ENCODE results near the gene MEGF11. TPM values are rescaled to one million over a fixed set of nuclear protein-coding genes. Genes with fewer than 3 reads are reported as not detected.

The MEGF11 gene
- polyA plus RNA-seq, 5 donors: 3.3 to 15.1 (median 7.6) TPM

DNA sequence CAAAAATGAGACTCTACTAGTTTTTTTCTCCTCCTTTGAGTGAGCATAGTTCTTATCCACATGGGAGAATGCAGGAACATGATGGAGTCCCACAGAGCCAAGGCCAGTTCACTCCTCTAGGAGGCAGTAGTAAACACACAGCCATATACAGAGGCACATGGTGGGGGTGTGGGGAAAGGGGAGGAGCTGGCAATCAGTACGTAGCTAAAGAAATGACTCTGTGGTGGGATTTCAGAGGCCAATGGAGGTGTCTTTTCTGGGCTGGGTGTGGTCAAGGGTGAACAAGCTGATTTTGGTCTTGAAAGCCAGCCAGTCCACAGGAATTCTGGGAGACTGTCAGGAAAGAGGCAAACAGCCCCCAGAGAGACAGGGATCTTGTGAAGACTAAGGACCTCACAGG lies 390.9 kb downstream of the MEGF11 start:
- DNase-seq: no peak

DNA sequence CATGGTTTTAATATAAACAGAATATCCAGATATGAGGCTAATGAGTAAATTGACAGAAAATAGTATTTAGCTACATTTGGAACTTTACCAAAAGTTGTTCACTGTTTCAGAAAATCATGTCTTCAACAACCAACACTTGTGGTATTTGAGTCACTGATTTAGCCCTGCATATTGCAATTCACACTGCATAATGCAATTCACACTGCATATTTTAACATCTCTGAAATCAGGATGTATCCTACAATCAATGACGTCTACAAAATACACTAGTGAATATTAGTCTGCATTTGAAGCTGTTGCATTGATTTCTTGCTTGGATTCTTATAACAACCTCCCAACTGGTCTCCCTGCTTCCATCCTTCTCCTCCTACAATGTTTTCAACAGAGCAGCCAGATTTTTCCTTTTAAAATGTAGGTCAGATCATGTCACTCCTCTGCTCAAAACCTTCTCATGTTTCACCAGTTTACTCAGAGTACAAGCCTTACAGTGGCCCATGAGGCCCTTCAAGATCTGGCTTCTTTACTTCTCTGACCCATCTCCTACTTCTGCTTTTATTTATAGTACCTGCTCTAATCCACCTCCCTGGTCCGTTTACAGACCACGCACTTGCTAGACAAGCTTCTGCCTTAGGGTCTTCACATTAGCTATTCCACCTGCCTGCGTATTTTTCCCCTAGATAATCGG lies 395.7 kb downstream of the MEGF11 start:
- DNase-seq: no peak

DNA sequence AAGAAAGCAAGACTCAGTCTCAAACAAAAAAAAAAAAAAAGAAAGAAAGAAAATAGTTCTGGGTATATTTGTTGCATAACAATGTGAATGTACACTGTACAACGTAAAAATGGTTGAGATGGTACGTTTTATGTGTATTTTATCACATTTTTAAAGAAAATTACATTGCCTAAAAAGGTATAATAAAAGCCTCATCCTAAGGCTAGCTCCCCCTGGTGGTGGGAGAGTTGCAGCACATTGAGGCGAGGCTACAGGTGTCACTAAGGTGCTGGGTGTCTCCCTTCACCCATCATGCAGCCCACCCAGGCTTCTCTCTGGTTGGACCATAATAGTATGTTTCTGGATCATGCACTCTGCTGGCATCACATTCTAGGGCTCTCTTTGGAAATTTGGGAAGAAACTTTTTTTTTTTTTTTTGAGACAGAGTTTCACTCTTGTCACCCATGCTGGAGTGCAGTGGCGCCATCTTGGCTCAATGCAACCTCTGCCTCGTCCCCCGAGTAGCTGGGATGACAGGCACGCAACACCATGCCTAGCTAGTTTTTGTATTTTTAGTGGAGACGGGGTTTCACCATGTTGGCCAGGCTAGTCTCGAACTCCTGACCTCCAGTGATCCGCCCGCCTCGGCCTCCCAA lies 396.6 kb downstream of the MEGF11 start:
- DNase-seq: no peak

DNA sequence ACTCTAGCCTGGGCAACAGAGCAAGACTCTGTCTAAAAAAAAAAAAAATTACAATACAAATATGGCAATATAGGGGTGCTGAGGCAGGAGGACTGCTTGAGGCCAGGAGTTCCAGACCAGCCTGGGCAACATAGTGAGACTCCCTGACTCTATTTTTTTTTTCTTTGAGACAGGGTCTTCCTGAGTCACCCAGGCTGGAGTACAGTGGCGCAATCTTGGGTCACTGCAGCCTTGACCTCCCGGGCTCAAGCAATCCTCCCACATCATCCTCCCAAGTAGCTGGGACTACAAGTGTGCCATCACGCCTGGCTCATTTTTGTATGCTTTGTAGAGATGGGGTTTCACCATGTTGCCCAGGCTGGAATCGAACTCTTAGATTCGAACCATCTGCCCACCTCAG lies 401.6 kb downstream of the MEGF11 start:
- no peak for DNase-seq

DNA sequence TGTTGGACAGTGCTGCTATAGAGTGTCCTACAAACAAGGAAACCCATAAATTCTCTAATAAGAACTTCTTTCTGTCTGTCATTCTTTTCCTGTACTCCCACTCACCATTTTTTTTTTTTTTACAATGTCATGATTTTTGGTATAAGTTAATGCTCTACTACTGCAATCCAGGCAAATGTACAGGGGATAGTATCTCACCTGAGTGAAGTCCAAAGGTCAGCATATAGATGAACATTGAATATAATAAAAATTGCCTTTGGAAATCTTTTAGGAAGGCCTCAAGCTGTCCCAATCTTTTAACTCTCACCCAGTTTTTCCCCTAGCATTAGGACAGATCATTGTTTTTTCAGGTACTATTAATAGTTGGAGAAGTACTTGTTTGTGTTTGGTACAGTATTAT lies 405.6 kb downstream of the MEGF11 start:
- DNase-seq: no peak

DNA sequence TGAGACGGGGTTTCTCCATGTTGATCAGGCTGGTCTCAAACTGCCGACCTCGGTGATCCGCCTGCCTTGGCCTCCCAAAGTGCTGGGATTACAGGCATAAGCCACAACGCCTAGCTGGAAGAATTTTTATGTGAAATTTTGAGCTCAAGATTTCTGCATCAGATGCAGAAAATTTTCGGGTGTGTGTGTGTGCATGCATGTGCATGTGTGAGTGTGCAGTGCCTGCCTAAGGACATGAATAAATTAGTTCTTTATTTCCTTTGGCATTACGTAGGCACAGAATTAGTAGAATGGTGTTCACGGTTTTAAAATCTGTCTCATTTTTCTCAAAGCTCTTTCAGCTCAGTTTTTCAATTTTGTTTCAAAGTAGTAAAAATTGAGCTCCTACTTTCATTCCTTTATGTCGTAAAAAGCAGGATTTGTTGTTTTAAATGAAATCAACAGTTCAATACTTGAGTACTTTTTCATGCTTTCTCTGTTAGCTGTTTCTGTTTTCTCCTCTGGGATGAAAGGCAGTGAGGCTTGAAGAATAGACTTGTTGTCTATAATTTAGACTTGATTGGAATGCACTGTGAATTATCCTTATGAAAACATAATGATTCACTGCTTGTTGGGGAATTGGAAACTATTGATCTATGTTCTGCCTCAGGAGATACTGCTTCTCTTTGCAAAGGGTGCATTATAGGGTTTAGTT lies 407.6 kb downstream of the MEGF11 start:
- no peak for DNase-seq

Other genes with a start within 250 kb of the MEGF11 start
- 10 to 100 TPM; 40.8 to 51.3 (median 47.8) TPM for gene DIS3L, start 39.8 kb upstream of the MEGF11 start, polyA plus RNA-seq (ENCODE audit: insufficient read depth in 1 of 5, insufficient read length in 5 of 5, low replicate concordance in 1 of 5)
- 10 to 100 TPM; 15.5 to 21.8 (median 20.5) TPM for gene TIPIN, start 102.9 kb upstream of the MEGF11 start, polyA plus RNA-seq (ENCODE audit: insufficient read depth in 1 of 5, insufficient read length in 5 of 5, low replicate concordance in 1 of 5)
- gene MAP2K1, start 133.2 kb upstream of the MEGF11 start, polyA plus RNA-seq (ENCODE audit: insufficient read depth in 1 of 5, insufficient read length in 5 of 5, low replicate concordance in 1 of 5): 10 to 100 TPM; 44.1 to 57.6 (median 53.0) TPM
- 10 to 100 TPM; 25.7 to 31.5 (median 29.2) TPM for gene SNAPC5, start 244.0 kb upstream of the MEGF11 start, polyA plus RNA-seq (ENCODE audit: insufficient read depth in 1 of 5, insufficient read length in 5 of 5, low replicate concordance in 1 of 5)

Measured in right lung (tissue), 5 donors.